GM19467 (cell line): Measurements from ENCODE around the gene GNLY.
"Not testable (repeated sequence)": the region's sequence is repeated elsewhere in the genome, so short reads cannot be mapped to it uniquely, and the experiment has no call there.

Experiments
- ATAC-seq: cut with Tn5 transposase; IDR thresholded peaks from one replicate; pipeline ENCODE4 v1.9.1; 2021; ENCODE audit warnings: mild to moderate bottlenecking, moderate library complexity; ENCODE audit not compliant: unreplicated experiment

Gene GNLY

DNA sequence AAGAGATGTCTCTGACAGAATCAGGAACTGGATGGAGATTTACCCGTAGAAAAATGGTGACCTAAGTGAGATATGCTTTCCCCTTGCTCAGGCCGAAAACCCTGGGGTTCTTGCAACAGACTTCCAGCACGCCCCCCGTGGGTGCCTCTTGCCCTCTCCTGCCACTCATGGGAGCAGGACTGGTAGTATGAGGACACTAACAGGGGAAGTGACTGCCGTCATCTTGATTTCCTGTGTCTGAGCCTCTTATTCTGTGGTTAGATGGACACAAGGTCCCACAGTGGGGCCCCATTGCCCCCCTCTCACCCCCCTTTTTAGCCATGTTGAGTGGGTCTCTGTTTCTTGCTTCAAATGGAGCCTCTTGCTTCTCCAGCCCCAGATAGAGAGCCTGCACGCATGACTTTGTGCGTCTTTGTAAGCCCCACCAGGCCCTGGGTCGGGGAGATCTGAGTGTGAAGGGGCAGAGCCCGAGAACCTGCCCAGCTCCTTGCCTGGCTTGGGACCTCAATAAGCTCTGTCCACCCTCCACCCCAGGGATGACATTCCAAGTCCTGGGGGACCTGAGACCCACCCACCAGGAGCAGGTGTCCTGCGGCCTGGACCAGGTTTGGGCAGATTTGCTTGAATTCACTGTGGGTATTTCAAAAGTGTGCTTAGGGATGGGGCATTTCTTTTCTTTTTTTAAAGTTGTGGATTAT, 12.6 kb downstream of the GNLY start:
- ATAC-seq: no peak

DNA sequence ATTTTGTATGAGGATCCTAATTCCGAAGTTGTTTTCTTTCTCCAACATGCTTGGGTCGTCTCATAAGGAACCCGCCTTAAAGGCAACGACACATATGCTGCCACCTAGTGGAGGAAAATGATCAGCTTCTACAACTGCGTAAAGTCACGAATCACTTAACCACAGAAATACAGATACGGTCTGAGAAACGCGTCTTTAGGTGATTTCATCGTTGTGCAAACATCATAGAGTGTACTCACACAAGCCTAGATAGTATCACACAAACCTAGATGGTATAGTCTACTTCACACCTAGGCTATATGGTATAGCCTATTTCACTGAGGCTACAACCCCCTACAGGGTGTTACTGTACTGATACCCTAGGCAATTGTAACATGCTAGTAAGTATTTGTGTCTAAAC, 13.1 kb downstream of the GNLY start:
- ATAC-seq: no peak

DNA sequence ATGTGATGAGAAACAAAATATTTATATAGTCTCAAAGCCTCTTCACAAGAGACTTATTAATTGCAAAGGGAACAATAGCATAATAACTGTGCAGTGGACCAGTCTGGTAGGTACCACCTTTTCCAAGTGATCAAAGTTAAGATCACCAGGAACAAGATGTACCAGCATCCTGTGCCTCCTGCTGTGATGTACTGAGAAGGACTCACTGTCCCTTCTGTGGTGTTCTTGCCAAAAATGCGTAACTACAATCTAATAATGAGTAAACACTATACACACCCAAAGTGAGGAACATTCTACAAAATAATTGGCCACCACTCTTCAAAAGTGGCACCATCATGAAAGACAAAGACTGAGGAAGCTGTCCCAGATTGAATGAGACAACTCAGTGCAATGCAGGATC, 14.5 kb downstream of the GNLY start:
- no peak for ATAC-seq

DNA sequence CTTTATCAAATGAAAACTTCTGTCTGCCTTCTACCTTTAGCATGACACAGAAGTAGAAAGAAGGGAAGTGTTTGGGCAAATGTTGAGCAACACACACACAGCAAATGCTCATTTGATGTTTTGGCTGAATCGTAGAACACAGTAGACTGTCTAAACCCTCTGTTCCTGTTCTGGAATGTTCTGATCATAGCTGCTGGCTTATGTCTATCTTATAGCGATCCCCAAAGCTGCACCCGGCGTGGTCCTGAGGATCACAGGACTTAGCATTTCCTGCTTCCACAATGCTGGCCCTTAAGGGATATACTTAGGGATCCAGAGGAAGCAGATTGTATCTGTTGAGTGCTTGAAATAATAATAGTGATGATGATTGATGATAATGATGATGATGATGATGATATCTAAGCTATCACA, 15.2 kb downstream of the GNLY start:
- ATAC-seq: no peak

DNA sequence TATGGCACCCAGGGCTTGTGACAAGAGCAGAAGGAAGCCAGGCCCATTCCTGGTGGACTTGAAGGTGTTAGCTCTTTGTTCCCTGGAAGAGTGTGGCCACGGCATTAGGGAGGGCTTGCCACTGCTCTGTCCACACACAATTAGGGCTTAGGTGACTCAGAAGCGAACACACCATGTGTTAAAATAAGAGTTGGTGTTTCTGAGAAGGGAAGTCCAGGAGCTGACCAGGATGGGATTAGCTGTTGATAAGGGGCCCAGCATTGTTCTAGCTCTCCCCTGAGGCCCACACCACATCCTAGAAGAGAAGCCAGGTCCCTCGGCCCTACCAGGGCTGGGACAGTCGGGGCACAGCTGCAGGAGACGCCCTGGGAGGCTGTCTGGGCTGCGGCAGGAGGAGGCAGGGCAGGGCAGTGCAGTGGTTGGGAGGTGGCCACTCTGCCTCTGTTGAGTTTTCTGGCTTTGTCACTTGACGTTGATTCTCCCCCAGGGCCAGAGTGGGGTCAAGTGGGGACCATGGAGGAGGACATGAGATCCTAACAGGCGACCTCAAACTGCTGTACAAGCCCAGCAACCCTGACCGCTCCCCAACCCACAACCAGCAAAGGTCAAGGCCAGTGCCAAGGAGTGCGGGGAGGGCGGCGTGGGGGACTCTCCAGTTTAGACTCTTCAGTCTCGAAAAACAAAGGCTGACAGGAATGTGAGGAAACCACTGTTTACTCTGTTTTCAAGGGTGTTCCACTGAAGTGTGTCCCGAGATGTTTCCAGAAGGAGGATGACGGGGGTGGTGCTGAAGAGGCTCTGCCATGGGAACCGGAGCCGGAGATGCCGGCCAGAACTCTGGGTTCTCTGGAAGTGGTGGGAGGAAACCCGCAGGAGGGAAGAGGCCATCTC, 16.8 kb downstream of the GNLY start:
- no peak for ATAC-seq

DNA sequence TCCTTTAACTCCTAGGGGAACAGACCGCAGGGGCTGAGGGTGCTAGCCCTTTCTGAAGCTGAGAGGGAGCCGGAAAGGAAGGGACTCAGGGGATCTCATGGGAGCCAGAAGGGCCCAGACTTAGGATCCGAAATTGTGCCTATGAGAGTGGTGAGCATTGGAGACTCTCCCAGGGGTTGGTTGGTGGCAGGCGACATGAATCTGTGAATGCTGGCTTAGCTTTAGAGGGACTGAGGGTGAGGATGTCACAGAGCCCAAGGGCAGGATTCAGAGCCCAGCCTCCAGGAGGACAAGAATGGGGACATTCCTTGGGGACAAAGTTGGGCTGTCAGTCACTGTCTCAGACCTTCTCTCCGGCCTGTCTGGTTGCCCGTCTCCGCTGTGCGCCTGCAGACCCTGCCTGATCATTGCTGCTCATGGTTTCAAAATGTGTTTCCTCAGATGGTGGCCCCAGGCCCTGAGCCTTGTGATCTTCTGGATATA, 17.5 kb downstream of the GNLY start:
- no peak for ATAC-seq

DNA sequence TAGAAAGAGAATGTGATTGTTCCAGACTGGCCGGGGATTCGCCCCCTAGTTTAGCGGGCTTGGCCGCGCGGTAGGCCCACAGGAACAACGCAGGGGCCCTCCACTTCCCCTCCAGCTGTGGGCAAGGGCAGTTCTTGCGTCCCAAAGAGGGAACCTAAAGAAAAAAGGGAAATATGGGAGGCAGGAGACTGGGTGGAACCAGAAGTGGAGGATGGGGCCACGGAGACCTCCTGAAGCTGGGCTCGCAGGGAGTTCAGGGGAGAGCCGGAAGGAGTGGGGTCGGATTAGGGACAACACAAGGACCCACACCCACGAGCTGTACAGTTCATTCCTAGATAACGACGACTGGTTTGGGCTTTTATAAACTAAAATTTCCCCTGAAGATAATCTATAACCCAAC, 18.2 kb downstream of the GNLY start:
- no peak for ATAC-seq

DNA sequence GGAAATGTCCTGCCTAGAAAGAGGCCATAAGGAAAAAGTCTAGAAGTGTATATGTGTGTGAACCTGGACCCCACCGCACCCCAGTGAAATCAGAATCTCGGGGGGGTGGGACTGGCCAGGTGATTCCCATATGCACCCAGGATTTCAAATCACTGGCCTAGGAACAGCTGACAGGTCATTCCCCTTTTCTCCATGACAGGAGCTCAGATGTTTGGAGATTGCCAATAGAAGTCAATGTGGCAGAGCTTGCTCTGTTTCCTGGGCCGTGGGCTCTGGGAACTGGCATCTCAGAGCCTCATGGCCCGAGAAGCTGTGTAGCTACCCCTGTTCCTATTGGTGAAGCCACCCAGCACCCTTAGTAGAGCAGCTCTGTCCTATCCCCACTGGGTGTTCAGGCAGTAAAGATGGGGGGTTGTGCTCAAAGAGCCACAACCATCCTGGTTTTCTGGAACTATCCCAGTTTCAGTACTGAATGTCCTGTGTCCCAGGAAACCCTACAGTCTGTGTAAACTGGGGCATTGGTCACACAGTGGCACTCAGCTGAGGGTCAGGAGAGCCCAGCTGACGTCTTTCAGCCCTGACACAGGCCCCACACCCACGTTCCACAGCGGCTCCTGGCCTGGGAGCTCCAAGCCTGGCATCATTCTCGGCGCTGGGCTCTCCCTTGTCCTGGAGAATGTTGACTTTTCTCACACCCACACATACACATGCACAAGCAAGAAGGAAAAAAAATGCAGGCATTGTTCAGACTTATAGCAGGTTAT, 18.9 kb downstream of the GNLY start:
- ATAC-seq: no peak

DNA sequence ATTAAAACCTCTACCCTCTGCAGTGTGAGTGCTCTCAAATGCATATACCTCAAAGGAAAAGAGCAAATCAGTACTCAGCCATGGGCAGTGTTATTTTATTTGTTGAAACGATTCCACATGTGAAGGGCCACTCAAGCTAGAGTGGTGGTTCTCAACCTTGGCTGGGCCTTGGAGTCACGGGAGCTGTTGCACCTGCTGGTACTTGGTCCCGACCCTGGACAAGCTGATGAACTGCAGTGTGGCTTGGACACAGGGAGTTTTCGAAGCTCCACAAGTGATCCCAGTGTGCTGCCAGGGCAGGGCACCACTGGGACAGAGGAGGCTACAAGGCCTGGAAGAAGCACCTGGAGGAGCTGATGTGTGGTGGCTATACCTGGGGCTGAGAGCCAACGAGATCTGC, 19.7 kb downstream of the GNLY start:
- ATAC-seq: no peak

DNA sequence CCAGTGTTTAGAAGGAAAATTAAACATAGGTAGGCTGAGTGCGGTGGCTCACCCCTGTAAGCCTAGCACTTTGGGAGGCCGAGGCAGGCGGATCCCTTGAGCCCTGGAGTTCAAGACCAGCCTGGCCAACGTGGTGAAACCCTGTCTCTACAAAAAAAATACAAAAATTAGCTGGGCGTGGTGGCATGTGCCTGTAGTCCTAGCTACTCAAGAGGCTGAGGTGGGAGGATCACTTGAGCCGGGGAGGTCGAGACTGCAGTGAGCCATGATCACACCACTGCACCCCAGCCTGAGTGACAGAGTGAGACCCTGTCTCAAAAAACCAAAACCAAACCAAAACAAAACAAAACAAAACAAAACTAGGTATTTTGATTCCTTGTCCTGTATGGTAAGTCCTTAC, 20.3 kb downstream of the GNLY start:
- ATAC-seq: not testable (repeated sequence)

DNA sequence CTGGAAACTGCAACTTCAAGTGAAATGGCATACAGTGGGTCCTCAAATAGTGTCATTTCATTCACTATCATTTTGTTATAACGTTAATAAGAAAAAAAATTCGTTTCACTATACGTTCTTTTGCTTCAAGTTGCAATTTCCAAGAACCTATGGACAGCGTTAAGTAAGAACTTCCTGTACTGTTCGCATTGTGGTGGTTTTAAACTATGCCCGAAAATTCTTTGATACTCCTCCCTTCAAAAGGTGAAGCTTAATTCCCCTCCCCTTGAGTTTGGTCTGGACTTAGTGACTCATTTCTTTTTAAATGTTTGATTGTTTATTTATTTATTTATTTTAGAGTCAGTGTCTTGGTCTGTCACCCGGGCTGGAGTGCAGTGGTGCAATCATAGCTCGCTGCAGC, 20.7 kb downstream of the GNLY start:
- no peak for ATAC-seq

DNA sequence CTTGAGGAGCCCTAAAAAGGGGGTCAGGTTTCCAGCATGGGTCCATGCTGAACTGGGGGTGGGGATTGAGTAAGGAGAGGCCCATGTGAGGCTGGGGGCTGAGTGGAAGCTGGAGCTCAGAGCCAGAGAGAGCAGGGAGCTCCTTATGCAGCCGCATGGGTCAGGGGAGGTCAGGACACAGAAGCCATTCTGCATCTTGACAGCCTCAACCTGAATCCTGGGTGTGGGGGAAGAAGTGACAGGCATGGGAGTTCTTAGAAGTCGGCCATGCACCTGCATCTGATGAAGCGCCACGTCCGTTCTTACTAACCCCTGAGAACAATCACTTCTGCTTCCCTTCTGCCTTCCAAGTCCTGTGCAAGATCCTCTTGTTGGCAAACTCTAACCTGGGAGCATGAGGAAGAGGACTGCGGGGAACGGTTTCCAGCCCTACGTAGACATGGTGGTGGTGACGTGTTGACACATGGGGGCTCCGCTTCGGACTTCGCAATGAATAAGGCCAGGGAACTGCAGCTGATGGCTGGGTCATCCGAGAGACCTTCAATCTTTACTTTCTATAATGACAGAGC, 22.3 kb downstream of the GNLY start:
- no peak for ATAC-seq

DNA sequence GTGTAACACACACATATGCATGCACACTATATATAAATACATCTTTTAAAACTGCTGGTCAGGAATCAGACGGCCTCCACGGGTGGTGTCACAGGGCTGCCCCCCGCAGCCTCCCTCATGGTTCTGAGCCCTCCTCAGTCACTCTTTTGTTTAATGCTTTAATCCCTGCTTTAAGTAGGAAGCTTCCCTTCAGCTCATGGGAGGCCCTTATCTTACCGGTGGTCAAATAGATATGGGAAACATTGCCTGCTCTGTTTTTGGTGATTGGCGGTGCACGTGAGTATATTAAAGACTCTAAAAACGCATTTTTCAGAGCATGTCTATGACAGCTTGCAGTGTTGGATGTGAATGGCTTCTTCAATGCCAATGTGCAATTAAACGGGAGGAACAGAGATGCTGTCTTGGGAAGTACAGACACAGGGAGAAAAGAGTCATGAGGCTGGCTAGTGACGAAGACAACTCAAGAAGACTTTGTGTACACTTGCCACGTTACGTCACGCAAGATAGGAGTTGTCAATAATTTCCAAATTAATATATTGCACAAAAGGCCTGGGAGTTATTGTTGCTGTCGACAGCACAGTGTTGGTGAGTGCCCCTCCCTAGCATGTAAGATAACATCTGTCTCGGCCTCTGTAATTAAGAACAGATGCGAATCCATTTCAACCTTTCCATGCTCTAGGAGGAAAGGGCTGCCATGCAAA, 23.3 kb downstream of the GNLY start:
- no peak for ATAC-seq

DNA sequence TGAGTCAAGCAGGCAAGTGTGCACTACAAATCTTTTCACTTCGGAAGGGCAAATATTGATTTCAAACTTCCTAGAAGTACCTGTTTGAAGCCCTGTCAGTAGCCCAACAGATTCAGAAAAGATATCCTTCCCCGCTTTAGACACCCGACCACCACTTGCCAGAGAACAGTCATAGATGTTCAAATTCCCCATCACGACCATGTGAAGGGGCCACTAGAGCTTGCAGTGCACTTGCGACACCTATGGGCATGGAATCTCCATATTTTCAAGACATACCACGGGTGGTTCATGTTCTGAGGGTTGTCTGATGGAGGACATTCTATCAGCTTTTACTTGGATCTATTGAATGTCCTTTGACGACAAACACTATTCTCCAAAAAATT, 23.8 kb downstream of the GNLY start:
- ATAC-seq: no peak

DNA sequence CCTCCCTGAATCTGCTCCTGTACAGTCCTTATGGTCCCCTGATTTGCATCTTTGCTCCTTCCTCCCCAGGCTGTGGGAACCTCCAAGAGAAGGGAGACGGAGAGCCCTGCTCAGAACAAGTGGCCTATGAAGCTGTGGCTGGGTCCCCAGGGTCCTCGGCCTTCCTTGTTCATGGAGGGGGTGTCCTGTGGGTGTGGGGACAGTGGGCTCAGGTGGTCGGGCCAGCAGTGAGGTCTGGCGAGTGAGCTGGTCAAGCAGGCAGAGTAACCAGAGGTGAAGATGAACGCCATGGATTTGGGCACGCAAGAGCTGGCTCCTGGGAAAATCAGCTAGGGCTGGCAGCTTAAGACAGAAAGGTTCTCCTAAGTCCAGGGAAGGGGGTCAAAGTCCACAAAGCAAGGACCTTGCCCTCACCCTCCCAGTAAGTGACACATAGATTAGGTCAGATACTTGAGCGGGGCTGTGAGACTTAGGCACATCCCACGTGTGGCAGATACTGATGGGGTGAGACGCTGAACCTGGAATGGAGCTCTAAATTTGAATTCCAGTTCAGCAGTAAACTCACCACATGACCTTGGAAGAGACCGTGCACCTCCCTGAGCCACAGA, 24.8 kb downstream of the GNLY start:
- ATAC-seq: no peak

DNA sequence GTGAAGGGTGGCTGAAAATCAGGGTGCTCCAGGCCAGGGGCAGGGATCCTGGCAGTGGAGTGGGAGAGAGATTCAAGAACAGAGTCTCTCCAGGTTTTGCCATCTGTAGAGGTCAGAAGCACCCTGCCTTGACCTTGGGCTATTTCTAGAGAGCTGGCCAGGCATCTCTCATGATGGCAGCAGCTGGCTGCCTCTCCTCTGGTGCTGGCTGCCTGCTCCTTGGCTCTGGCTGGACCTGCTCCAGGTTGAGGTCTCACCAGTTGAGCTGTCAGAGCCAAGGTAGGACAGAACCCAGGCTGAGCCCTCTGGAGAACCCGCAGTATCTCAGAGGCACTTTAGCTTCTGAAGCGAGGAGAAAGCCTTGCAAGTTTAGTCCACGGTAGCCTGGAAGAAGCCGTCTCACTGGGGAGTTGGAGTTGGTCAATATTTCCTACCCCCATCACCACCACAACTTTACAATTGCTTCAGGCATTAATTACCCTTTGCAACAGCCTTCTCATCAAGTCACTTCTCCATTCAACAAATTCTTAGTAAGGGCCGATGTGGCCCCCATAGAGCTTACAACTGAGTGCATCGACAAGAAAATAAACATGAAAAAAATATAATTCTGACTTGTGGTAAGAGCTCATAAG, 25.6 kb downstream of the GNLY start:
- no peak for ATAC-seq

DNA sequence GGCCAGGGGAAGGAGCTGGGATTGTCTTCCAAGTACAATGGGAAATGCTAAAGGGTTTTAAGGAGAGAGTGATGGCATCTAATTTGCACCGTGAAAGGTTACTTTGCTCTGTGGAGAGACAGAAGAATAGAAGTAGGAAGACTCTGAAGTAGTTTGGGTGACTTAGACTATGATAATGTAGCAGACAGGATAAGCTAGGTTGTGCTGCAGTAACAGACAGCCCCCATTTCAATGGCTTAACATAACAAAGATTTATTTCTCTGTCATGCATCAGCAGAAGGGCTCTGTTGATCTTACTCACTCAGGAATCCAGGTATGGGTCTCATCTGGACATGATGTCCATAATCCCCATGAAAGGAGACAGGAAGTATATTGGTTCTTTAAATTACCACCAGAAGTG, 26.4 kb downstream of the GNLY start:
- no peak for ATAC-seq

DNA sequence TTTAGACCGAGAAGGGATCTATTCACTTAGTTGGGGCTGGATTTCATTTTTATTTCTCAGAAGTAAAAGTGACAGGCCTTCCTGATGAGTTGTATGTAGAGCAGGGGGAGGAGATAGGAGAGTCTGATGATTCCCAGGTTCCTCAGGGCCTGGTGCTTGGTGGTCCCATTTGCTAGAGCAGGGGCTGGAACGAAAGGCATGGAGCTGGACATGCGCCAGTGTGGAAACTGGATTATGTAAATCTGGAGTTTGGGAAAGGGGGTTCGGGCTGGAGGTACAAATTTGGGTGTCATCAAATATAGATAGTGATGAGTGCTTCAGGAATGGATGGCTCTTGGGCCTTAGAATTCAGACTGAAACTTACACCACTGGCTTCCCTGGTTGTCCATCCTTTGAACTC, 27.5 kb downstream of the GNLY start:
- no peak for ATAC-seq

DNA sequence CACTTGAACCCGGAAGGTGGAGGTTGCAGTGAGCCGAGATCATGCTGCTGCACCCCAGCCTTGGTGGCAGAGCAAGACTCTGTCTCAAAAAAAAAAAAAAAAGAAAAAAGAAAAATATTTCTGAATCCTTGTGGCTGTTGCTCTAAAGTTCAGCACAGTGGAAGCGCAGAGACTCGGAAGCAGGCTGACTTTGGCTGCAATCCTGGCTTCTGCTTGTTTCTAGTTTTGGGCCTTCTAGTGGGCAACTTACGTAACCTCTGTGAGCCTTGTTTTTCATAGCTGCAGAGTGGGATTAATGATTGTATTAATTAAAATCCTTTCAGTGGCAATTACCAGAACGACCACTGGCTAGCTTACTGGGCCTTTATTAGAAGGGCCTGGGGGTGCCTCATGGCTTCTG, 28.4 kb downstream of the GNLY start:
- ATAC-seq: no peak
